GM23338 (cell line): Measurements from ENCODE around the gene TANGO2. TPM values are rescaled to one million over a fixed set of nuclear protein-coding genes. Genes with fewer than 3 reads are reported as not detected.

Experiments used
- ATAC-seq: fragments of 200-7000 bp; cut with Tn5 transposase; 3 replicates; pipeline ENCODE4 v1.9.1; 2020
- DNase-seq: peaks from one replicate; pipeline ENCODE4 v3.0.0-alpha.2; 2015; ENCODE audit warnings: low spot score
- H2AFZ ChIP-seq: fragments of 200-600 bp; sonication (generic); 2 replicates; pipeline ENCODE4 v1.8.0; 2016; ENCODE audit warnings: antibody characterized with exemption, mild to moderate bottlenecking, moderate library complexity
- H3F3A ChIP-seq: fragments of 200-600 bp; sonication (generic); replicated peaks from 2 replicates; pipeline ENCODE4 v1.8.0; 2017; ENCODE audit warnings: antibody characterized with exemption, mixed run types, low read depth
- H3K27ac ChIP-seq: fragments of 200-600 bp; sonication (generic); 2 replicates; pipeline ENCODE4 v1.6.1; 2016; ENCODE audit warnings: low read depth
- H3K27me3 ChIP-seq: fragments of 200-600 bp; sonication (generic); 2 replicates; pipeline ENCODE4 v1.8.0; 2016; ENCODE audit warnings: mild to moderate bottlenecking, mixed run types, moderate library complexity; ENCODE audit not compliant: insufficient read depth
- H3K36me3 ChIP-seq: fragments of 200-600 bp; sonication (generic); 2 replicates; pipeline ENCODE4 v1.8.0; 2016; ENCODE audit warnings: mild to moderate bottlenecking; ENCODE audit not compliant: insufficient read depth
- H3K4me1 ChIP-seq: fragments of 200-600 bp; sonication (generic); 2 replicates; pipeline ENCODE4 v1.8.0; 2016; ENCODE audit warnings: mild to moderate bottlenecking, moderate library complexity; ENCODE audit not compliant: insufficient read depth
- H3K4me2 ChIP-seq: fragments of 200-600 bp; sonication (generic); 2 replicates; pipeline ENCODE4 v1.7.1; 2017; ENCODE audit warnings: mixed run types
- H3K4me3 ChIP-seq: fragments of 200-600 bp; sonication (generic); 2 replicates; pipeline ENCODE4 v1.6.1; 2016; ENCODE audit warnings: mixed run types
- H3K79me2 ChIP-seq: fragments of 200-600 bp; sonication (generic); replicated peaks from 2 replicates; pipeline ENCODE4 v1.8.0; 2017; ENCODE audit warnings: mild to moderate bottlenecking; ENCODE audit not compliant: insufficient read depth
- H3K9me2 ChIP-seq: fragments of 200-600 bp; sonication (generic); 2 replicates; pipeline ENCODE4 v1.8.0; 2017; ENCODE audit not compliant: insufficient read depth
- H4K20me1 ChIP-seq: fragments of 200-600 bp; sonication (generic); replicated peaks from 2 replicates; pipeline ENCODE4 v1.8.0; 2017; ENCODE audit warnings: mild to moderate bottlenecking; ENCODE audit not compliant: insufficient read depth
- H3K27ac Mint-ChIP-seq: 2 replicates; pipeline ENCODE4 v1.8.0; 2020; ENCODE audit warnings: inconsistent platforms, mild to moderate bottlenecking, moderate library complexity, mixed read lengths
- H3K27me3 Mint-ChIP-seq: 3 replicates; pipeline ENCODE4 v1.8.0; 2022; ENCODE audit warnings: low read depth, mild to moderate bottlenecking, moderate library complexity, mixed read lengths, inconsistent platforms; ENCODE audit not compliant: insufficient read depth, poor library complexity
- H3K36me3 Mint-ChIP-seq: 3 replicates; pipeline ENCODE4 v1.8.0; 2021; ENCODE audit warnings: low read depth, mild to moderate bottlenecking, inconsistent platforms, moderate library complexity, mixed read lengths
- H3K4me1 Mint-ChIP-seq: 3 replicates; pipeline ENCODE4 v1.8.0; 2020; ENCODE audit warnings: mild to moderate bottlenecking, inconsistent platforms, mixed read lengths
- H3K4me3 Mint-ChIP-seq: 3 replicates; pipeline ENCODE4 v1.8.0; 2021; ENCODE audit warnings: moderate library complexity, mild to moderate bottlenecking, inconsistent platforms, mixed read lengths
- H3K9me3 Mint-ChIP-seq: 3 replicates; pipeline ENCODE4 v1.8.0; 2020; ENCODE audit warnings: moderate library complexity, mild to moderate bottlenecking, inconsistent platforms, mixed read lengths
- CTCF ChIP-seq, 2 experiments: fragments of 200-600 bp in 1 of 2; sonication (generic) in 1 of 2; conservative IDR thresholded peaks; 2 replicates each; pipeline versions ENCODE4 v1.5.1 to v1.6.1; 2016 to 2017; ENCODE audit warnings: antibody characterized with exemption in 2 of 2, low read depth in 2 of 2, mild to moderate bottlenecking in 2 of 2, moderate library complexity in 1 of 2
- ETS1 ChIP-seq: IDR thresholded peaks from 2 replicates; pipeline ENCODE4 v1.6.1; 2016; ENCODE audit warnings: antibody characterized with exemption
- EZH2 ChIP-seq: fragments of 200-600 bp; sonication (generic); IDR thresholded peaks from one replicate; pipeline ENCODE4 v1.8.0; 2017; ENCODE audit warnings: antibody characterized with exemption, mild to moderate bottlenecking, low read depth; ENCODE audit not compliant: unreplicated experiment
- EZH2phosphoT487 ChIP-seq: fragments of 200-600 bp; sonication (generic); IDR thresholded peaks from one replicate; pipeline ENCODE4 v1.8.1; 2018; ENCODE audit warnings: antibody characterized with exemption; ENCODE audit not compliant: unreplicated experiment
- NANOG ChIP-seq: IDR thresholded peaks from 2 replicates; pipeline ENCODE4 v1.6.1; 2016; ENCODE audit warnings: antibody characterized with exemption, borderline replicate concordance
- POLR2AphosphoS5 ChIP-seq: IDR thresholded peaks from 2 replicates; pipeline ENCODE4 v1.6.1; 2016; ENCODE audit warnings: antibody characterized with exemption, low read depth
- STAT1 ChIP-seq: IDR thresholded peaks from one replicate; pipeline ENCODE4 v1.6.1; 2016; ENCODE audit warnings: antibody characterized with exemption; ENCODE audit not compliant: unreplicated experiment
- ZNF114 ChIP-seq: fragments of 250-450 bp; sonication (Bioruptor Pico); IDR thresholded peaks from 2 replicates; pipeline ENCODE4 v1.5.0; 2020; ENCODE audit warnings: mild to moderate bottlenecking, moderate library complexity
- ZNF331 ChIP-seq: fragments of 250-450 bp; sonication (Bioruptor Pico); IDR thresholded peaks from 2 replicates; pipeline ENCODE4 v1.5.0; 2020; ENCODE audit warnings: low read depth, mild to moderate bottlenecking, moderate library complexity
- polyA plus RNA-seq: library from polyadenylated mRNA; unstranded; fragments of >200 nt; fragmentation: Nextera tagmentation; extraction: Ambion mirVana; gene quantifications from 2 replicates; pipeline ENCODE4 v1.2.1, GENCODE V29; 2016
- total RNA-seq: library from RNA; depleted of rRNA; stranded (reverse); fragments of >200 nt; shearing (Covaris generic); gene quantifications from 2 replicates; pipeline ENCODE4 v1.2.3, GENCODE V29; 2014
- TF ChIP-seq, protein P1 (sequence below): IDR thresholded peaks from one replicate; pipeline ENCODE4 v1.6.1; 2018; ENCODE audit warnings: antibody characterized with exemption; ENCODE audit not compliant: unreplicated experiment

The TANGO2 gene
- total and polyA plus RNA-seq, 2 experiments from 2014 or later: 6.9 to 15.0 TPM

DNA sequence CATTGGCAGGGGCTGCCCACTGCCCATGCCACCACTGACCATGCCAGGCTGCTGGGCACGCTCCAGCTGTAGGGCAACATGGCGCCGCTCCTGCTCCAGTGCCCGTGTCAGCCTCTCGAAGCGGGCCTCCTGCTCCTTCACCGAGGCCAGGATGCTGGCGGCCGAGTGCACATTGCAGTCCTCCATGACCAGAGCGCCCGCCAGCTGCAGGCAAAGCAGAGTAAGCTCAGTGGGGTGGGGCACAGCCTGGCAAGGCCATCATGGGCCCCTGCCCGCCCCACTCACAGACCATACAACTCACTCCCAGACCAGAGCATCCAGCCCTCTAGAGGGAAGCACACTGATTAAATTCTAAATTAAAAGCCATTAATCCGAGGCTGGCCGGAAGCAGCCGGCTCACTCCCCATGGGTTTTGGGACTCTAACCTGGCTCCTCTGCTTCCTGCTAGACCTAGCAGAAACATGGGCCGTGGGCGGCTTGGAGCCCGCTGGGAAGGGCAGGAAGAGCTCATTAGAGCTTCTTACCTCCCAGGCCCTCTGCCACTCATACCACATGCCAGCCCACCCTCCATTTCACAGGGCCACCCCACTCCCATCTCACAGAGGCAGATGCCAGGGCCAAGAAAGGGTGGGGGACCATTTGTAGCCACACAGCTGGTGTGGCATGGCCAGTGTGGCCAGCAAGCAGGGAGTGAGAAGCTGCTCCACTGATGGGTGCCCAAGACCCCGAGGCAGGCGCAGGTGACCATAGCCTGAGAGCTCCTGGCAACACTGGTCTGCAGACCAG is 30.1 kb upstream of the TANGO2 start (continued):
- TF ChIP-seq, protein P1, sequence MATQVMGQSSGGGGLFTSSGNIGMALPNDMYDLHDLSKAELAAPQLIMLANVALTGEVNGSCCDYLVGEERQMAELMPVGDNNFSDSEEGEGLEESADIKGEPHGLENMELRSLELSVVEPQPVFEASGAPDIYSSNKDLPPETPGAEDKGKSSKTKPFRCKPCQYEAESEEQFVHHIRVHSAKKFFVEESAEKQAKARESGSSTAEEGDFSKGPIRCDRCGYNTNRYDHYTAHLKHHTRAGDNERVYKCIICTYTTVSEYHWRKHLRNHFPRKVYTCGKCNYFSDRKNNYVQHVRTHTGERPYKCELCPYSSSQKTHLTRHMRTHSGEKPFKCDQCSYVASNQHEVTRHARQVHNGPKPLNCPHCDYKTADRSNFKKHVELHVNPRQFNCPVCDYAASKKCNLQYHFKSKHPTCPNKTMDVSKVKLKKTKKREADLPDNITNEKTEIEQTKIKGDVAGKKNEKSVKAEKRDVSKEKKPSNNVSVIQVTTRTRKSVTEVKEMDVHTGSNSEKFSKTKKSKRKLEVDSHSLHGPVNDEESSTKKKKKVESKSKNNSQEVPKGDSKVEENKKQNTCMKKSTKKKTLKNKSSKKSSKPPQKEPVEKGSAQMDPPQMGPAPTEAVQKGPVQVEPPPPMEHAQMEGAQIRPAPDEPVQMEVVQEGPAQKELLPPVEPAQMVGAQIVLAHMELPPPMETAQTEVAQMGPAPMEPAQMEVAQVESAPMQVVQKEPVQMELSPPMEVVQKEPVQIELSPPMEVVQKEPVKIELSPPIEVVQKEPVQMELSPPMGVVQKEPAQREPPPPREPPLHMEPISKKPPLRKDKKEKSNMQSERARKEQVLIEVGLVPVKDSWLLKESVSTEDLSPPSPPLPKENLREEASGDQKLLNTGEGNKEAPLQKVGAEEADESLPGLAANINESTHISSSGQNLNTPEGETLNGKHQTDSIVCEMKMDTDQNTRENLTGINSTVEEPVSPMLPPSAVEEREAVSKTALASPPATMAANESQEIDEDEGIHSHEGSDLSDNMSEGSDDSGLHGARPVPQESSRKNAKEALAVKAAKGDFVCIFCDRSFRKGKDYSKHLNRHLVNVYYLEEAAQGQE: no peak
- TF ChIP-seq EZH2phosphoT487 (no peak), STAT1 (no peak), ETS1 (no peak)

- Histone ChIP-seq H3K27ac (no peak overlapping the region), H3K27me3 (no peaks in the 10 kb centered on the region), H3K36me3 (no peaks in the 10 kb centered on the region), H4K20me1 (no peaks in the 10 kb centered on the region), H3K9me2 (no peaks in the 10 kb centered on the region), H3K4me2 (no peak overlapping the region), H2AFZ (no peak overlapping the region), H3K79me2 (no peaks in the 10 kb centered on the region), H3K4me1 (peaks cover 3% of the 10 kb centered on the region; the same call in 1 of the 2 replicates), H3F3A (no peaks in the 10 kb centered on the region), H3K4me3 (no peak overlapping the region)
- Mint-ChIP-seq H3K36me3 (no peaks in the 10 kb centered on the region), H3K27me3 (peaks cover 8% of the 10 kb centered on the region), H3K27ac (no peak overlapping the region), H3K9me3 (no peaks in the 10 kb centered on the region), H3K4me1 (no peaks in the 10 kb centered on the region; the same call in 1 of the 3 replicates), H3K4me3 (no peak overlapping the region)
- DNase-seq (no peak), ATAC-seq (no peak)
- no peak for TF ChIP-seq CTCF (conservative IDR thresholded peaks at IDR 0.05; ENCODE audit: low read depth in 2 of 2)
- no peak for TF ChIP-seq ZNF114 (CRISPR knock-in tag)
- TF ChIP-seq ETS1: no peak
- no peak for TF ChIP-seq ZNF331 (CRISPR knock-in tag)
- no peak for TF ChIP-seq POLR2AphosphoS5
- TF ChIP-seq, protein P1: no peak
- no peak for TF ChIP-seq STAT1
- TF ChIP-seq EZH2: no peak
- no peak for TF ChIP-seq NANOG
Observed at GRCh38 chr22:19991395-19991644, 29.6 kb upstream of the TANGO2 start.
